Measurements from ENCODE around the gene RTN1.
A peak's percentile ranks its signal among the peaks of the same experiment; 100 is the strongest.

Gene RTN1

GRCh38 chr14:59570122-59570521 is 300.5 kb downstream of the RTN1 start:
- no peak for DNase-seq (ENCODE audit: low spot score)
- no peak overlapping the region for H3K4me3 ChIP-seq (ENCODE audit: severe bottlenecking)
- H3K27me3 ChIP-seq (ENCODE audit: insufficient read depth, poor library complexity, severe bottlenecking) = peaks cover 13% of the 10 kb centered on the region

GRCh38 chr14:59566725-59567124 is 303.9 kb downstream of the RTN1 start:
- TF ChIP-seq CTCF (IDR thresholded peaks at IDR 0.05; ENCODE audit: poor library complexity, severe bottlenecking) = no peak
- no peaks in the 10 kb centered on the region for H3K9me3 ChIP-seq (ENCODE audit: severe bottlenecking)

More at GRCh38 chr14:59570122-59570521, 300.5 kb downstream of the RTN1 start:
- Histone ChIP-seq H3K9me3 (ENCODE audit: severe bottlenecking) (no peaks in the 10 kb centered on the region), H3K27ac (ENCODE audit: poor library complexity, severe bottlenecking) (no peak overlapping the region), H3K4me1 (ENCODE audit: insufficient read depth, poor library complexity, severe bottlenecking) (no peaks in the 10 kb centered on the region), H3K36me3 (ENCODE audit: low read depth) (no peaks in the 10 kb centered on the region)
- peak; percentile 40; the same call in 2 of the 3 replicates for ATAC-seq (ENCODE audit: low read depth)
- TF ChIP-seq CTCF (IDR thresholded peaks at IDR 0.05; ENCODE audit: poor library complexity, severe bottlenecking) = peak; percentile 36

GRCh38 chr14:59566296-59566695 is 304.3 kb downstream of the RTN1 start:
- ATAC-seq (ENCODE audit: low read depth) = no peak
- no peaks in the 10 kb centered on the region for H3K9me3 ChIP-seq (ENCODE audit: severe bottlenecking)
- H3K36me3 ChIP-seq (ENCODE audit: low read depth) = no peaks in the 10 kb centered on the region
- no peak for TF ChIP-seq CTCF (IDR thresholded peaks at IDR 0.05; ENCODE audit: poor library complexity, severe bottlenecking)
- H3K4me1 ChIP-seq (ENCODE audit: insufficient read depth, poor library complexity, severe bottlenecking) = no peaks in the 10 kb centered on the region
- no peak for DNase-seq (ENCODE audit: low spot score)
- H3K4me3 ChIP-seq (ENCODE audit: severe bottlenecking) = no peak overlapping the region
- H3K27me3 ChIP-seq (ENCODE audit: insufficient read depth, poor library complexity, severe bottlenecking) = peaks cover 5% of the 10 kb centered on the region
- no peak overlapping the region for H3K27ac ChIP-seq (ENCODE audit: poor library complexity, severe bottlenecking)

More at GRCh38 chr14:59566725-59567124, 303.9 kb downstream of the RTN1 start:
- no peak for DNase-seq (ENCODE audit: low spot score)
- H3K27ac ChIP-seq (ENCODE audit: poor library complexity, severe bottlenecking) = no peak overlapping the region
- H3K36me3 ChIP-seq (ENCODE audit: low read depth) = no peaks in the 10 kb centered on the region
- no peaks in the 10 kb centered on the region for H3K4me1 ChIP-seq (ENCODE audit: insufficient read depth, poor library complexity, severe bottlenecking)
- no peak overlapping the region for H3K4me3 ChIP-seq (ENCODE audit: severe bottlenecking)
- peaks cover 5% of the 10 kb centered on the region for H3K27me3 ChIP-seq (ENCODE audit: insufficient read depth, poor library complexity, severe bottlenecking)
- peak; percentile 67 for ATAC-seq (ENCODE audit: low read depth)

GRCh38 chr14:59565087-59565486 is 305.5 kb downstream of the RTN1 start:
- Histone ChIP-seq H3K36me3 (ENCODE audit: low read depth) (no peaks in the 10 kb centered on the region), H3K27ac (ENCODE audit: poor library complexity, severe bottlenecking) (no peak overlapping the region), H3K9me3 (ENCODE audit: severe bottlenecking) (no peaks in the 10 kb centered on the region), H3K4me1 (ENCODE audit: insufficient read depth, poor library complexity, severe bottlenecking) (no peaks in the 10 kb centered on the region), H3K4me3 (ENCODE audit: severe bottlenecking) (no peak overlapping the region), H3K27me3 (ENCODE audit: insufficient read depth, poor library complexity, severe bottlenecking) (peaks cover 5% of the 10 kb centered on the region)
- no peak for TF ChIP-seq CTCF (IDR thresholded peaks at IDR 0.05; ENCODE audit: poor library complexity, severe bottlenecking)
- no peak for ATAC-seq (ENCODE audit: low read depth)
- no peak for DNase-seq (ENCODE audit: low spot score)

GRCh38 chr14:59564366-59564765 is 306.2 kb downstream of the RTN1 start:
- no peaks in the 10 kb centered on the region for H3K36me3 ChIP-seq (ENCODE audit: low read depth)
- H3K9me3 ChIP-seq (ENCODE audit: severe bottlenecking) = no peaks in the 10 kb centered on the region
- peaks cover 5% of the 10 kb centered on the region for H3K27me3 ChIP-seq (ENCODE audit: insufficient read depth, poor library complexity, severe bottlenecking)
- H3K4me3 ChIP-seq (ENCODE audit: severe bottlenecking) = no peak overlapping the region
- H3K4me1 ChIP-seq (ENCODE audit: insufficient read depth, poor library complexity, severe bottlenecking) = no peaks in the 10 kb centered on the region
- peak; percentile 21; the same call in 1 of the 3 replicates for ATAC-seq (ENCODE audit: low read depth)
- H3K27ac ChIP-seq (ENCODE audit: poor library complexity, severe bottlenecking) = no peak overlapping the region
- no peak for TF ChIP-seq CTCF (IDR thresholded peaks at IDR 0.05; ENCODE audit: poor library complexity, severe bottlenecking)
- DNase-seq (ENCODE audit: low spot score) = no peak

All from RWPE2 (cell line).